Activated naive CD4-positive, alpha-beta T cell (primary cell): Measurements from ENCODE around the gene KISS1.

Source experiments
- DNase-seq, 4 experiments: peaks; one replicate each; lab custom pipeline; 2025; lab: John Stamatoyannopoulos, UW

The KISS1 gene

GRCh38 chr1:204191456-204191855 lies 4.8 kb downstream of the KISS1 start:
- no peak for DNase-seq

GRCh38 chr1:204190212-204191211 lies 5.8 kb downstream of the KISS1 start:
- DNase-seq, result no peak

DNA sequence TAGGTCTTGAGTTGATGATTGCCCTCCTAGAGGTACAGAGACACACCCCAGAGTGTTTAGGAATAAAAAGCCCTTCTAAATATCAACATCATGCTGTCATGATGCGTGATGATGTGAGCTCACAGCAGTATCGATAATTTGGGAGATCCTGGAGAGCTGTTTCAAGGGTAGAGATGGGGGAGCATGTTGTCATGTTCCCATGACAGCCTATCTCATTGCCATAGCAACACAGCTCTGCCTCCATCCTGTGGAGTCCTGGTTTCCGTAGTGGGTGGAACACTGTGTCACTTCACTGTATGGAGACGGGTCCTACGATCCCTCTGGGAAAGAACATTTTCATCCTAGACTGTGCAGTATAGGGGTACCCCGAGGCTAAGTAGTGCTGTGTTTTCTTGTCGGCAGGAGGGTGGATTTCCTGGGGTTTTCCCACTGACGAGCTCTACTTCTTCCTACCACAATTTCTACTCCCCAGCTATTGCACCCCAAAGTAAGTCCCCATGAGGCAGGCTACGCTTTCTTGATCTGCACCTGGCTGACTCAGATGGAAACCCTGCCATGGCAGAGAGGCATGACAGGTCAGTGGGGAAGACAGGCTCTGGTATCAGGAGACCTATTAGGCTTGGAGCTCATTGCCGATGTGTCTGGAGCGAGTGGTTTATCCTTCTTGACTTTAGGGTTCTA lies 7.2 kb downstream of the KISS1 start:
- DNase-seq, result no peak

GRCh38 chr1:204186597-204186996 lies 9.7 kb downstream of the KISS1 start:
- DNase-seq, result no peak

- no peak for DNase-seq
Measured at GRCh38 chr1:204181116-204181515, 15.2 kb downstream of the KISS1 start.

- no peak for DNase-seq
Measured at GRCh38 chr1:204180133-204180532, 16.2 kb downstream of the KISS1 start.

GRCh38 chr1:204178487-204179281 lies 17.6 kb downstream of the KISS1 start:
- DNase-seq, result no peak

GRCh38 chr1:204177133-204177532 lies 19.2 kb downstream of the KISS1 start:
- no peak for DNase-seq

GRCh38 chr1:204176049-204176448 lies 20.2 kb downstream of the KISS1 start:
- no peak for DNase-seq

GRCh38 chr1:204174958-204175357 lies 21.3 kb downstream of the KISS1 start:
- no peak for DNase-seq

GRCh38 chr1:204172404-204173029 lies 23.8 kb downstream of the KISS1 start:
- DNase-seq, result no peak

- DNase-seq, result no peak
Measured at GRCh38 chr1:204171751-204172178, 24.5 kb downstream of the KISS1 start.

GRCh38 chr1:204170494-204171155 lies 25.7 kb downstream of the KISS1 start:
- no peak for DNase-seq

GRCh38 chr1:204169858-204170257 lies 26.4 kb downstream of the KISS1 start:
- no peak for DNase-seq

DNA sequence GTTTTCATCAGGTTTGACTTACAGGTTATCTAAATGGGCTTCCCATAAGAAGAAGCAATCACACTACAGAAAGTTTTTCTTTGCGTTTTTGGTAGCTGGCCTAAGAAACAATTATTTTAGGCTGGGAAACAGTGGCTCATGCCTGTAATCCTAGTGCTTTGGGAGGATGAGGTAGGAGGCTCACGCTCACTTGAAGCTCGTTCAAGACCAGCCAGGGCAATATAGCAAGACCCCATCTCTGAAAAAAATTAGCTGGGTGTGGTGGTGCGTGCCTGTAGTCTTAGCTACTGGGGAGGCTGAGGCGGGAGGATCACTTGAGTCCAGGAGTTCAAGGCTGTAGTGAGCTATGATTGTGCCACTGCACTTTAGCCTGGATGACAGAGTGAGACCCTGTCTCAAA lies 28.6 kb downstream of the KISS1 start:
- DNase-seq, result no peak

GRCh38 chr1:204166219-204166618 lies 30.1 kb downstream of the KISS1 start, which contains the start of gene REN:
Gene REN, minus strand, starts transcription at chr1:204166337. Its CDS starts 44 bp downstream, at chr1:204166293.
- no peak for DNase-seq

- peak; percentile 55 to 76 (median 71) for DNase-seq
Measured at GRCh38 chr1:204162494-204163074, 33.7 kb downstream of the KISS1 start.

DNA sequence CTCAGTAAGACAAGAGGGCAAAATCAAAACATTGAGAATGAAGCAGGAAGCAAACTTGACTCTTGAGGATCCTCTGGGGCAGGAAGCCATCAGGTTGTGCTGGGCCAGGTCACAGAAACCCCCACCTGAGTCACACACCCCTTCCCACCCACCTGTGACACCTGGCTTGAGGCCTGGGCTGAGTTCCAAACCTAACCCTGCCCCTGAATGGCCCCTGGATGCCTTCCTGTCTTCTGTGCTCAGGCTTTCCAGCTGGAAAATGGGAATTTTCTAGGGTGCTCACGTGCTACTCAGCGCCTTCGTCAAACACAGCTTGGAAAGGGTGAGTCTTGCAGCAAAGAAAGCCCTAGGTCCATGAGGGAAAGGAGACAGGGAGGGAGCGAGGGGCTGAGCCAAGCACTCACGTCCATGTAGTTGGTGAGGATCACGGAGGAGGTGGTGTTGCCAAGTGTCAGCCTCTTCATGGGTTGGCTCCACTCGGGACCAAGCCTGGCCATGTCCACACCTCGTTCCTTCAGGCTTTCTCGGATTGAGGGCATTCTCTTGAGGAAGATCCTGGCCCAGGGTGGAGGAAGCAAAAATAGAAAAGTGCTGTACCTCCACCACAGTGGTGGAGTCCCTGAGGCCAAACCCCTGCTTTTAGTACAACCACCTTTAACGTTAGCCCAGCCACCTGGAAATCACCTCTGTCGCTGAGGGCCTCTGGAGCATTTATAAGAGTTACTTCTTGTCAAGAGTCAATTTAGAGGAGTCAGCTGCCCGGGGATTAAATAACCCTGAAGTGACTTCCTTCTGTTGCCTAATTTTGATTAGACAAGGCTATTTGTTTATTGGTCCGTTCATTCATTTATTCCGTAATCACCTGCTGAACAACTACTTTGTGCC lies 34.4 kb downstream of the KISS1 start:
- no peak for DNase-seq

GRCh38 chr1:204157962-204158361 lies 38.3 kb downstream of the KISS1 start:
- DNase-seq, result no peak

- no peak for DNase-seq
Measured at GRCh38 chr1:204155881-204156280, 40.4 kb downstream of the KISS1 start.
